ENCODE data around the gene PRPF19. TPM values are rescaled to one million over a fixed set of nuclear protein-coding genes. Genes with fewer than 3 reads are reported as not detected.

Gene PRPF19
- total and polyA plus RNA-seq, 2 of the 13 experiments (the other 11 are each of a cell fraction or from before 2014, with no cell fraction given) = 27.4 to 91.1 TPM

DNA sequence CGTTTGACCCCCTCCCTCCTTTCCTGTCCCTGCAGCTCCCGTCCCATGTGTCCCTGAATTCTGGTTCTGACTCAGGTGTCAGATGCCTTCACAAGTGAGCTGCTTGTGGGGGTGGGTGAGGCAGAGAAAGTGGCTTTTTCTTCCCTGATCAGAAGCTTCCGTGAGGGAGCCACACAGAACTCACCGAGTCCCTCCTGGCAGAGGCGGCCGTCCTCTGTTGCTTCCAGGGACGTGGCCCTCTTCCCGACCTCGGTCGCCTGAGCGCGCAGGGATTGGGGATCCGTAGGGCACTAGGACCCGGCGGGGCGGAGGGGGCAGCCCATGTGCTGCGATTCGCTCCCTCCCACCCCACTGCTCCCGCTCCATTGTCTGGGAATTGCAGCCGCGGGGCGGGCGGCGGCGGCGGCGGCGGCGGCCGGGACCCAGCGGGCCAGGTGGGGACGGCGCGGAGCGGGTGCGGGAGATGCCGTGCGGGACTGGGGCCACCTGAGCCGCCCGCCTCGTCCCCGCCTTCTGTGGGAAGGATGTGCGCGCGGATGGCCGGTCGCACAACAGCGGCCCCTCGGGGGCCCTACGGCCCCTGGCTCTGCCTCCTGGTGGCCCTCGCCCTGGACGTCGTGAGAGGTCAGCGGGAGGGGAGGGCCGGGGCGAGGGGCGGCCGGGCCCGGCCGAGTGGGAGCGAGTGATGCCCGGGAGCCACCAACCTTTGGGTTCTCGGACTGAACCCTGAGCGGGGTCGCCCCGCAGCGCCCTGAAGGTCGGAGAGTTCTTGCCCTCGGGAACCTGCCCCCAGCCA, 17.9 kb upstream of the PRPF19 start, which contains the start of gene TMEM132A (continued):
- TF ChIP-seq, protein P1, sequence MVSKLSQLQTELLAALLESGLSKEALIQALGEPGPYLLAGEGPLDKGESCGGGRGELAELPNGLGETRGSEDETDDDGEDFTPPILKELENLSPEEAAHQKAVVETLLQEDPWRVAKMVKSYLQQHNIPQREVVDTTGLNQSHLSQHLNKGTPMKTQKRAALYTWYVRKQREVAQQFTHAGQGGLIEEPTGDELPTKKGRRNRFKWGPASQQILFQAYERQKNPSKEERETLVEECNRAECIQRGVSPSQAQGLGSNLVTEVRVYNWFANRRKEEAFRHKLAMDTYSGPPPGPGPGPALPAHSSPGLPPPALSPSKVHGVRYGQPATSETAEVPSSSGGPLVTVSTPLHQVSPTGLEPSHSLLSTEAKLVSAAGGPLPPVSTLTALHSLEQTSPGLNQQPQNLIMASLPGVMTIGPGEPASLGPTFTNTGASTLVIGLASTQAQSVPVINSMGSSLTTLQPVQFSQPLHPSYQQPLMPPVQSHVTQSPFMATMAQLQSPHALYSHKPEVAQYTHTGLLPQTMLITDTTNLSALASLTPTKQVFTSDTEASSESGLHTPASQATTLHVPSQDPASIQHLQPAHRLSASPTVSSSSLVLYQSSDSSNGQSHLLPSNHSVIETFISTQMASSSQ (IDR thresholded peaks at IDR 0.05; ENCODE audit: low read depth) = no peak
- TF ChIP-seq, protein P1 (CRISPR knock-in tag; IDR thresholded peaks at IDR 0.05; ENCODE audit: borderline replicate concordance) = no peak
- TF ChIP-seq ZNF460 (CRISPR knock-in tag; IDR thresholded peaks at IDR 0.05; ENCODE audit: borderline replicate concordance) = no peak
- peak; percentile 59 for TF ChIP-seq TEAD3 (CRISPR knock-in tag; optimal IDR thresholded peaks at IDR 0.05; ENCODE audit: borderline replicate concordance)
- TF ChIP-seq ZNF577 (CRISPR knock-in tag; IDR thresholded peaks at IDR 0.05; ENCODE audit: borderline replicate concordance, low read depth) = no peak
- TF ChIP-seq ZNF496 (CRISPR knock-in tag; IDR thresholded peaks at IDR 0.05; ENCODE audit: insufficient replicate concordance) = no peak
- TF ChIP-seq, protein P2, sequence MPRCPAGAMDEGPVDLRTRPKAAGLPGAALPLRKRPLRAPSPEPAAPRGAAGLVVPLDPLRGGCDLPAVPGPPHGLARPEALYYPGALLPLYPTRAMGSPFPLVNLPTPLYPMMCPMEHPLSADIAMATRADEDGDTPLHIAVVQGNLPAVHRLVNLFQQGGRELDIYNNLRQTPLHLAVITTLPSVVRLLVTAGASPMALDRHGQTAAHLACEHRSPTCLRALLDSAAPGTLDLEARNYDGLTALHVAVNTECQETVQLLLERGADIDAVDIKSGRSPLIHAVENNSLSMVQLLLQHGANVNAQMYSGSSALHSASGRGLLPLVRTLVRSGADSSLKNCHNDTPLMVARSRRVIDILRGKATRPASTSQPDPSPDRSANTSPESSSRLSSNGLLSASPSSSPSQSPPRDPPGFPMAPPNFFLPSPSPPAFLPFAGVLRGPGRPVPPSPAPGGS (CRISPR knock-in tag; IDR thresholded peaks at IDR 0.05) = peak; percentile 73; the same call in 1 of the 2 replicates
- peak; percentile 77; the same call in 1 of the 2 replicates for TF ChIP-seq ZNF607 (CRISPR knock-in tag; IDR thresholded peaks at IDR 0.05; ENCODE audit: borderline replicate concordance)
- TF ChIP-seq, protein P3, sequence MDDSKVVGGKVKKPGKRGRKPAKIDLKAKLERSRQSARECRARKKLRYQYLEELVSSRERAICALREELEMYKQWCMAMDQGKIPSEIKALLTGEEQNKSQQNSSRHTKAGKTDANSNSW (CRISPR knock-in tag; IDR thresholded peaks at IDR 0.05; ENCODE audit: borderline replicate concordance) = peak; percentile 72; the same call in 1 of the 2 replicates
- no peak for TF ChIP-seq CENPT (CRISPR knock-in tag; IDR thresholded peaks at IDR 0.05; ENCODE audit: low read depth)
- no peak for TF ChIP-seq ZNF543 (CRISPR knock-in tag; IDR thresholded peaks at IDR 0.05)
- no peak for TF ChIP-seq MAFG (CRISPR knock-in tag; IDR thresholded peaks at IDR 0.05)
- TF ChIP-seq MXD4 (CRISPR knock-in tag; IDR thresholded peaks at IDR 0.05) = peak; percentile 78; the same call in 1 of the 2 replicates
- TF ChIP-seq ZNF670 (CRISPR knock-in tag; IDR thresholded peaks at IDR 0.05; ENCODE audit: borderline replicate concordance) = no peak
- TF ChIP-seq ZNF232 (CRISPR knock-in tag; IDR thresholded peaks at IDR 0.05; ENCODE audit: borderline replicate concordance) = peak; percentile 24; the same call in 1 of the 2 replicates
- TF ChIP-seq, protein P4, sequence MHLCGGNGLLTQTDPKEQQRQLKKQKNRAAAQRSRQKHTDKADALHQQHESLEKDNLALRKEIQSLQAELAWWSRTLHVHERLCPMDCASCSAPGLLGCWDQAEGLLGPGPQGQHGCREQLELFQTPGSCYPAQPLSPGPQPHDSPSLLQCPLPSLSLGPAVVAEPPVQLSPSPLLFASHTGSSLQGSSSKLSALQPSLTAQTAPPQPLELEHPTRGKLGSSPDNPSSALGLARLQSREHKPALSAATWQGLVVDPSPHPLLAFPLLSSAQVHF (CRISPR knock-in tag; IDR thresholded peaks at IDR 0.05) = no peak
- TF ChIP-seq PAWR (CRISPR knock-in tag; IDR thresholded peaks at IDR 0.05; ENCODE audit: borderline replicate concordance) = no peak
- 0 out of 2 replicates have a peak, but pooled peaks have one; percentile 52 for TF ChIP-seq ZNF564 (CRISPR knock-in tag; IDR thresholded peaks at IDR 0.05)
- TF ChIP-seq PAX8 (CRISPR knock-in tag; IDR thresholded peaks at IDR 0.05; ENCODE audit: borderline replicate concordance) = no peak
- no peak for TF ChIP-seq HMG20B (CRISPR knock-in tag; conservative IDR thresholded peaks at IDR 0.05)
- TF ChIP-seq HIVEP1 (CRISPR knock-in tag; IDR thresholded peaks at IDR 0.05) = peak; percentile 10; the same call in 1 of the 2 replicates
- TF ChIP-seq, protein P5, sequence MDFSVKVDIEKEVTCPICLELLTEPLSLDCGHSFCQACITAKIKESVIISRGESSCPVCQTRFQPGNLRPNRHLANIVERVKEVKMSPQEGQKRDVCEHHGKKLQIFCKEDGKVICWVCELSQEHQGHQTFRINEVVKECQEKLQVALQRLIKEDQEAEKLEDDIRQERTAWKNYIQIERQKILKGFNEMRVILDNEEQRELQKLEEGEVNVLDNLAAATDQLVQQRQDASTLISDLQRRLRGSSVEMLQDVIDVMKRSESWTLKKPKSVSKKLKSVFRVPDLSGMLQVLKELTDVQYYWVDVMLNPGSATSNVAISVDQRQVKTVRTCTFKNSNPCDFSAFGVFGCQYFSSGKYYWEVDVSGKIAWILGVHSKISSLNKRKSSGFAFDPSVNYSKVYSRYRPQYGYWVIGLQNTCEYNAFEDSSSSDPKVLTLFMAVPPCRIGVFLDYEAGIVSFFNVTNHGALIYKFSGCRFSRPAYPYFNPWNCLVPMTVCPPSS (IDR thresholded peaks at IDR 0.05) = no peak

Measured in HepG2 (cell line).